Right renal pelvis (tissue), 4 donors: ENCODE data around the gene ARHGAP35. TPM values are rescaled to one million over a fixed set of nuclear protein-coding genes. Genes with fewer than 3 reads are reported as not detected.
"Not testable (repeated sequence)": the region's sequence is repeated elsewhere in the genome, so short reads cannot be mapped to it uniquely, and the experiment has no call there.

Experiments used
- DNase-seq, 4 donors: peaks; one replicate each; pipeline ENCODE4 v3.0.0-alpha.2; 2013; ENCODE audit warnings: low read depth in 4 of 4, low spot score in 3 of 4, missing footprints in 1 of 4
- polyA plus RNA-seq, 4 donors: library from polyadenylated mRNA; unstranded; fragments of 120-200 nt; gene quantifications; one replicate each; pipeline ENCODE4 v1.2.1, GENCODE V29; 2013; ENCODE audit not compliant: insufficient read length in 4 of 4

ARHGAP35 gene
- polyA plus RNA-seq, 4 donors: 48.4 to 54.5 (median 48.7) TPM

GRCh38 chr19:46841458-46842083 is 19.2 kb upstream of the ARHGAP35 start:
- DNase-seq: no peak

- DNase-seq: no peak
These were observed 18.0 kb upstream of the ARHGAP35 start for GRCh38 chr19:46842791-46843190.

- no peak for DNase-seq
These were observed 16.7 kb upstream of the ARHGAP35 start for GRCh38 chr19:46844067-46844489.

GRCh38 chr19:46845959-46846459 is 14.8 kb upstream of the ARHGAP35 start:
- DNase-seq: no peak

GRCh38 chr19:46847528-46847927 is 13.3 kb upstream of the ARHGAP35 start:
- no peak for DNase-seq

GRCh38 chr19:46848389-46848788 is 12.4 kb upstream of the ARHGAP35 start:
- no peak for DNase-seq

GRCh38 chr19:46849610-46850009 is 11.2 kb upstream of the ARHGAP35 start:
- DNase-seq: no peak

GRCh38 chr19:46850228-46851203 is 10.3 kb upstream of the ARHGAP35 start, which contains the start of gene AP2S1:
AP2S1 (minus strand) TSS chr19:46850846; CDS start chr19:46850766, 80 bp downstream.
- peak; percentile 91 to 99 (median 97) for DNase-seq

- DNase-seq: no peak
These were observed 8.0 kb upstream of the ARHGAP35 start for GRCh38 chr19:46852830-46853229.

- DNase-seq: not testable (repeated sequence)
These were observed 6.1 kb upstream of the ARHGAP35 start for GRCh38 chr19:46854698-46855097.

GRCh38 chr19:46856062-46857022 is 4.5 kb upstream of the ARHGAP35 start:
- peak; percentile 77 to 88 (median 85) for DNase-seq

- DNase-seq: no peak
These were observed 1.1 kb upstream of the ARHGAP35 start for GRCh38 chr19:46859637-46860124.

- peak; percentile 91 to 95 (median 93) for DNase-seq
These were observed 512 bp upstream of the ARHGAP35 start for GRCh38 chr19:46860125-46860845.

GRCh38 chr19:46861691-46862502 is 1.1 kb downstream of the ARHGAP35 start:
- no peak for DNase-seq

GRCh38 chr19:46862503-46862834 is 1.7 kb downstream of the ARHGAP35 start:
- no peak for DNase-seq

GRCh38 chr19:46862974-46863632 is 2.3 kb downstream of the ARHGAP35 start:
- DNase-seq: no peak

- DNase-seq: no peak
These were observed 3.2 kb downstream of the ARHGAP35 start for GRCh38 chr19:46863818-46864629.
